Measurements from ENCODE around the gene CYP2D6.

Gene CYP2D6

GRCh38 chr22:42173183-42173926, 42.7 kb upstream of the CYP2D6 start:
- Mint-ChIP-seq H3K36me3 (ENCODE audit: low read depth) (peaks cover 19% of the 10 kb centered on the region), H3K4me3 (no peak overlapping the region), H3K4me1 (peaks cover 55% of the 10 kb centered on the region), H3K9me3 (no peaks in the 10 kb centered on the region), H3K27me3 (ENCODE audit: low read depth) (no peaks in the 10 kb centered on the region), H3K27ac (peak overlapping the region; percentile 83 to 93 (median 87))
- TF ChIP-seq CTCF (IDR thresholded peaks at IDR 0.05; ENCODE audit: unreplicated experiment in 3 of 3): no peak

- Mint-ChIP-seq H3K27ac (peak overlapping the region; percentile 83 to 93 (median 87)), H3K4me1 (peaks cover 50% of the 10 kb centered on the region), H3K36me3 (ENCODE audit: low read depth) (peaks cover 16% of the 10 kb centered on the region), H3K9me3 (no peaks in the 10 kb centered on the region), H3K4me3 (no peak overlapping the region), H3K27me3 (ENCODE audit: low read depth) (no peaks in the 10 kb centered on the region)
- TF ChIP-seq CTCF (IDR thresholded peaks at IDR 0.05; ENCODE audit: unreplicated experiment in 3 of 3): no peak
Measured at GRCh38 chr22:42172773-42173172, 42.2 kb upstream of the CYP2D6 start.

- H3K4me3 Mint-ChIP-seq: no peak overlapping the region
- no peaks in the 10 kb centered on the region for H3K9me3 Mint-ChIP-seq
- peak overlapping the region; percentile 83 to 93 (median 87) for H3K27ac Mint-ChIP-seq
Measured at GRCh38 chr22:42171946-42172719, 41.5 kb upstream of the CYP2D6 start.

GRCh38 chr22:42171417-42171816, 40.8 kb upstream of the CYP2D6 start:
- Mint-ChIP-seq H3K27me3 (ENCODE audit: low read depth) (no peaks in the 10 kb centered on the region), H3K27ac (peak overlapping the region; percentile 83 to 93 (median 87)), H3K36me3 (ENCODE audit: low read depth) (peaks cover 14% of the 10 kb centered on the region), H3K9me3 (no peaks in the 10 kb centered on the region), H3K4me3 (peak overlapping the region in 2 of 3 experiments; percentile 18 to 28), H3K4me1 (peaks cover 42% of the 10 kb centered on the region)
- no peak for TF ChIP-seq CTCF (IDR thresholded peaks at IDR 0.05; ENCODE audit: unreplicated experiment in 3 of 3)

More at GRCh38 chr22:42171946-42172719, 41.5 kb upstream of the CYP2D6 start:
- Mint-ChIP-seq H3K36me3 (ENCODE audit: low read depth) (peaks cover 12% of the 10 kb centered on the region), H3K4me1 (peaks cover 46% of the 10 kb centered on the region), H3K27me3 (ENCODE audit: low read depth) (no peaks in the 10 kb centered on the region)
- TF ChIP-seq CTCF (IDR thresholded peaks at IDR 0.05; ENCODE audit: unreplicated experiment in 3 of 3): no peak

- Mint-ChIP-seq H3K27me3 (ENCODE audit: low read depth) (no peaks in the 10 kb centered on the region), H3K4me3 (no peak overlapping the region), H3K4me1 (peaks cover 38% of the 10 kb centered on the region), H3K27ac (peak overlapping the region; percentile 83 to 93 (median 87)), H3K9me3 (no peaks in the 10 kb centered on the region), H3K36me3 (ENCODE audit: low read depth) (peaks cover 12% of the 10 kb centered on the region)
- no peak for TF ChIP-seq CTCF (IDR thresholded peaks at IDR 0.05; ENCODE audit: unreplicated experiment in 3 of 3)
Measured at GRCh38 chr22:42170946-42171345, 40.3 kb upstream of the CYP2D6 start.
